Endothelial cell of umbilical vein (primary cell): ENCODE results near the gene SORCS2. TPM values are rescaled to one million over a fixed set of nuclear protein-coding genes. Genes with fewer than 3 reads are reported as not detected.

Source experiments
- BruUV-seq: library from RNA; stranded (reverse); fragments of 400-500 nt; replicated peaks from 2 replicates; lab custom pipeline; 2021; lab: Mats Ljungman, UMichigan
- CTCF ChIA-PET: fragments of 300-600, 350-600 bp; sonication (Branson Sonifier 250); formaldehyde crosslinking; loops from one replicate; lab custom pipeline; 2021; ENCODE audit warnings: antibody characterized with exemption, inconsistent platforms; lab: Charles Lee
- POLR2A ChIA-PET: fragments of 300-600, 350-600 bp; sonication (Branson Sonifier 250); formaldehyde crosslinking; loops from one replicate; lab custom pipeline; 2021; ENCODE audit warnings: antibody characterized with exemption, inconsistent platforms; lab: Charles Lee
- DNase-seq: peaks from one replicate; pipeline ENCODE4 v3.0.0-alpha.2; 2011; ENCODE audit warnings: low read depth, low spot score
- FAIRE-seq: peaks from 2 replicates; lab custom pipeline; 2011; peaks lifted over from hg19 to GRCh38; lab: Jason Lieb, UNC
- H2AFZ ChIP-seq: 2 replicates; pipeline ENCODE4 v1.6.0; 2012; ENCODE audit warnings: low read depth, low read length, control low read depth, inconsistent platforms
- H3K27ac ChIP-seq: 2 replicates; pipeline ENCODE4 v1.5.1; 2011; ENCODE audit warnings: low read depth, mild to moderate bottlenecking, control low read depth, low read length, moderate library complexity; ENCODE audit not compliant: insufficient read depth
- H3K27me3 ChIP-seq, 2 experiments: 2 replicates each; pipeline versions ENCODE4 v1.6.0 to v1.6.1; 2011; ENCODE audit warnings: low read length in 2 of 2, mixed read lengths in 1 of 2; ENCODE audit not compliant: control insufficient read depth in 2 of 2, insufficient read depth in 2 of 2
- H3K36me3 ChIP-seq, 2 experiments: 2 replicates in 1 of 2; 3 replicates in 1 of 2; pipeline ENCODE4 v1.5.1; 2011; ENCODE audit warnings: low read length in 2 of 2, mild to moderate bottlenecking in 1 of 2, moderate library complexity in 1 of 2; ENCODE audit not compliant: control insufficient read depth in 2 of 2, insufficient read depth in 2 of 2; ENCODE audit errors: extremely low read depth in 1 of 2
- H3K4me1 ChIP-seq: 3 replicates; pipeline ENCODE4 v1.5.1; 2011; ENCODE audit warnings: mild to moderate bottlenecking, low read length; ENCODE audit not compliant: control insufficient read depth, insufficient read depth; ENCODE audit errors: extremely low read depth
- H3K4me2 ChIP-seq: 2 replicates; pipeline ENCODE4 v1.6.1; 2011; ENCODE audit warnings: low read length, control low read depth, mixed read lengths; ENCODE audit not compliant: insufficient read depth
- H3K4me3 ChIP-seq, 3 experiments: fragments of 200-600 bp in 1 of 3; sonication (generic), shearing (Covaris generic) in 1 of 3; replicated peaks in 1 of 3; 2 replicates each; pipeline ENCODE4 v1.5.1; 2011 to 2016; ENCODE audit warnings: control low read depth in 3 of 3, low read length in 3 of 3, mild to moderate bottlenecking in 2 of 3, inconsistent platforms in 1 of 3, low read depth in 1 of 3, moderate library complexity in 1 of 3; ENCODE audit not compliant: insufficient read depth in 1 of 3
- H3K79me2 ChIP-seq: 2 replicates; pipeline ENCODE4 v1.6.0; 2012; ENCODE audit warnings: low read length, inconsistent platforms; ENCODE audit not compliant: control insufficient read depth, insufficient read depth
- H3K9ac ChIP-seq: replicated peaks from 2 replicates; pipeline ENCODE3; 2011; ENCODE audit warnings: low read length, control low read depth; ENCODE audit not compliant: insufficient read depth; ENCODE audit errors: extremely low read depth
- H3K9me1 ChIP-seq: replicated peaks from 3 replicates; pipeline ENCODE4 v1.6.0; 2011; ENCODE audit warnings: mild to moderate bottlenecking, low read length; ENCODE audit not compliant: control insufficient read depth, insufficient read depth; ENCODE audit errors: extremely low read depth
- H3K9me3 ChIP-seq: replicated peaks from 2 replicates; pipeline ENCODE4 v1.5.1; 2012; ENCODE audit warnings: low read length, inconsistent platforms; ENCODE audit not compliant: control insufficient read depth, insufficient read depth
- H4K20me1 ChIP-seq: replicated peaks from 2 replicates; pipeline ENCODE3; 2011; ENCODE audit warnings: mild to moderate bottlenecking, low read length; ENCODE audit not compliant: control insufficient read depth, insufficient read depth; ENCODE audit errors: extremely low read depth
- EZH2 ChIP-seq: IDR thresholded peaks from 2 replicates; pipeline ENCODE4 v1.6.1; 2012; ENCODE audit warnings: borderline replicate concordance, low read depth, mild to moderate bottlenecking, moderate library complexity, low read length, inconsistent platforms; ENCODE audit not compliant: severe bottlenecking
- FOS ChIP-seq: IDR thresholded peaks from 2 replicates; pipeline ENCODE4 v1.6.1; 2011; ENCODE audit warnings: mild to moderate bottlenecking, low read length, moderate library complexity, borderline replicate concordance; ENCODE audit not compliant: insufficient read depth
- GATA2 ChIP-seq: IDR thresholded peaks from 2 replicates; pipeline ENCODE4 v1.7.0; 2011; ENCODE audit warnings: low read depth, mild to moderate bottlenecking, moderate library complexity, mixed read lengths, low read length; ENCODE audit not compliant: insufficient read length, insufficient read depth
- JUN ChIP-seq: IDR thresholded peaks from 2 replicates; pipeline ENCODE4 v1.6.1; 2011; ENCODE audit warnings: borderline replicate concordance, low read depth; ENCODE audit not compliant: insufficient read length, insufficient read depth
- POLR2A ChIP-seq: IDR thresholded peaks from 2 replicates; pipeline ENCODE4 v1.6.1; 2012; ENCODE audit warnings: low read depth, mild to moderate bottlenecking, control low read depth, low read length
- POLR2AphosphoS5 ChIP-seq: IDR thresholded peaks from 2 replicates; pipeline ENCODE4 v1.6.1; 2012; ENCODE audit warnings: low read depth, mild to moderate bottlenecking, control low read depth, low read length, moderate library complexity; ENCODE audit not compliant: insufficient read depth
- dilution Hi-C: fragments of 300-500 bp; cut with MboI; formaldehyde crosslinking; loops from one replicate; pipeline ENCODE4 v1.15.0; 2019; ENCODE audit warnings: low sequenced_read_pairs; ENCODE audit not compliant: extremely low pct_ligation_motif_present
- intact Hi-C: fragments of 100-400 bp; cut with micrococcal nuclease; formaldehyde crosslinking; loops from one replicate; pipeline ENCODE4 v1.10.0; 2022
- polyA plus RNA-seq, 4 experiments: library from polyadenylated mRNA; depleted of rRNA in 3 of 4; stranded (reverse) in 3 of 4; unstranded in 1 of 4; fragments of >200 nt; gene quantifications; 2 replicates each; pipeline versions ENCODE4 v1.2.1 to v1.2.3, GENCODE V29; 2011 to 2012; ENCODE audit warnings: missing spikeins in 1 of 4
- total RNA-seq: library from RNA; stranded (reverse); gene quantifications from 2 replicates; pipeline ENCODE4 v1.2.3, GENCODE V29; 2021
- TF ChIP-seq, protein P1 (sequence below), 2 donors: IDR thresholded peaks; 1 replicate in 1 of 2; 2 replicates in 1 of 2; pipeline ENCODE4 v1.5.1; 2011; ENCODE audit warnings: low read length in 2 of 2, mild to moderate bottlenecking in 2 of 2, moderate library complexity in 2 of 2, control low read depth in 1 of 2, inconsistent platforms in 1 of 2, low read depth in 1 of 2; ENCODE audit not compliant: insufficient read depth in 1 of 2; ENCODE audit errors: extremely low read depth in 1 of 2

Gene SORCS2
- total and polyA plus RNA-seq, 2 donors (not counting 3 experiments of a cell fraction or from before 2014, with no cell fraction given), result not detected

- no peak overlapping the region for H3K4me2 ChIP-seq
- no peak overlapping the region for H3K9ac ChIP-seq
- no peak overlapping the region for H3K27ac ChIP-seq
- ChIA-PET CTCF (no interaction called here), POLR2A (no interaction called here)
- H3K4me1 ChIP-seq, result no peaks in the 10 kb centered on the region
- H3K79me2 ChIP-seq, result no peaks in the 10 kb centered on the region
- FAIRE-seq (no peak), DNase-seq (no peak)
- intact Hi-C loops, result no loop called here
- H3K9me3 ChIP-seq, result no peaks in the 10 kb centered on the region
- TF ChIP-seq GATA2 (no peak), POLR2A (no peak), POLR2AphosphoS5 (no peak), JUN (no peak), EZH2 (no peak), FOS (no peak)
- TF ChIP-seq, protein P1, sequence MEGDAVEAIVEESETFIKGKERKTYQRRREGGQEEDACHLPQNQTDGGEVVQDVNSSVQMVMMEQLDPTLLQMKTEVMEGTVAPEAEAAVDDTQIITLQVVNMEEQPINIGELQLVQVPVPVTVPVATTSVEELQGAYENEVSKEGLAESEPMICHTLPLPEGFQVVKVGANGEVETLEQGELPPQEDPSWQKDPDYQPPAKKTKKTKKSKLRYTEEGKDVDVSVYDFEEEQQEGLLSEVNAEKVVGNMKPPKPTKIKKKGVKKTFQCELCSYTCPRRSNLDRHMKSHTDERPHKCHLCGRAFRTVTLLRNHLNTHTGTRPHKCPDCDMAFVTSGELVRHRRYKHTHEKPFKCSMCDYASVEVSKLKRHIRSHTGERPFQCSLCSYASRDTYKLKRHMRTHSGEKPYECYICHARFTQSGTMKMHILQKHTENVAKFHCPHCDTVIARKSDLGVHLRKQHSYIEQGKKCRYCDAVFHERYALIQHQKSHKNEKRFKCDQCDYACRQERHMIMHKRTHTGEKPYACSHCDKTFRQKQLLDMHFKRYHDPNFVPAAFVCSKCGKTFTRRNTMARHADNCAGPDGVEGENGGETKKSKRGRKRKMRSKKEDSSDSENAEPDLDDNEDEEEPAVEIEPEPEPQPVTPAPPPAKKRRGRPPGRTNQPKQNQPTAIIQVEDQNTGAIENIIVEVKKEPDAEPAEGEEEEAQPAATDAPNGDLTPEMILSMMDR (IDR thresholded peaks at IDR 0.05; ENCODE audit: extremely low read depth in 1 of 2, insufficient read depth in 1 of 2, low read depth in 1 of 2, low read length in 2 of 2), result no peak
- H3K36me3 ChIP-seq, result no peaks in the 10 kb centered on the region
- no peak overlapping the region for H3K4me3 ChIP-seq
- dilution Hi-C loops, result no loop called here
- no peaks in the 10 kb centered on the region for H4K20me1 ChIP-seq
- H3K9me1 ChIP-seq, result no peaks in the 10 kb centered on the region
- no TSS peak for BruUV-seq
- H3K27me3 ChIP-seq, result no peaks in the 10 kb centered on the region
- H2AFZ ChIP-seq, result no peak overlapping the region
These were observed 196.9 kb downstream of the SORCS2 start for GRCh38 chr4:7389101-7389701.
